WERI-Rb-1 (cell line): ENCODE measurements around the gene RAB3D.

Experiments
- DNase-seq: peaks from one replicate; pipeline ENCODE4 v3.0.0-alpha.2; 2020
- H3K27ac ChIP-seq: fragments of 250-450 bp; sonication (Bioruptor Pico); 2 replicates; pipeline ENCODE4 v1.5.1; 2020; ENCODE audit warnings: mild to moderate bottlenecking, moderate library complexity
- H3K27me3 ChIP-seq: fragments of 250-450 bp; sonication (Bioruptor Pico); 2 replicates; pipeline ENCODE4 v1.5.1; 2021; ENCODE audit warnings: mild to moderate bottlenecking, low read depth, moderate library complexity; ENCODE audit not compliant: insufficient read depth, severe bottlenecking
- H3K36me3 ChIP-seq: fragments of 250-450 bp; sonication (Bioruptor Pico); 2 replicates; pipeline ENCODE4 v1.5.1; 2020; ENCODE audit warnings: mild to moderate bottlenecking, moderate library complexity
- H3K4me3 ChIP-seq: 2 replicates; pipeline ENCODE4 v1.5.1; 2011; ENCODE audit warnings: low read depth, mild to moderate bottlenecking, control low read depth, low read length
- H3K9me3 ChIP-seq: fragments of 250-450 bp; sonication (Bioruptor Pico); 2 replicates; pipeline ENCODE4 v1.5.1; 2021; ENCODE audit warnings: mild to moderate bottlenecking, moderate library complexity; ENCODE audit not compliant: severe bottlenecking
- CTCF ChIP-seq: IDR thresholded peaks from 2 replicates; pipeline ENCODE4 v1.5.1; 2011; ENCODE audit warnings: low read depth, mild to moderate bottlenecking, control low read depth, inconsistent platforms, low read length

The RAB3D gene

GRCh38 chr19:11288349-11288748, 51.1 kb downstream of the RAB3D start:
- no peaks in the 10 kb centered on the region for H3K27me3 ChIP-seq
- TF ChIP-seq CTCF = peak; percentile 41
- H3K4me3 ChIP-seq = no peak overlapping the region
- H3K9me3 ChIP-seq = no peaks in the 10 kb centered on the region
- peak; percentile 20 for DNase-seq
- H3K36me3 ChIP-seq = no peaks in the 10 kb centered on the region
- no peak overlapping the region for H3K27ac ChIP-seq

DNA sequence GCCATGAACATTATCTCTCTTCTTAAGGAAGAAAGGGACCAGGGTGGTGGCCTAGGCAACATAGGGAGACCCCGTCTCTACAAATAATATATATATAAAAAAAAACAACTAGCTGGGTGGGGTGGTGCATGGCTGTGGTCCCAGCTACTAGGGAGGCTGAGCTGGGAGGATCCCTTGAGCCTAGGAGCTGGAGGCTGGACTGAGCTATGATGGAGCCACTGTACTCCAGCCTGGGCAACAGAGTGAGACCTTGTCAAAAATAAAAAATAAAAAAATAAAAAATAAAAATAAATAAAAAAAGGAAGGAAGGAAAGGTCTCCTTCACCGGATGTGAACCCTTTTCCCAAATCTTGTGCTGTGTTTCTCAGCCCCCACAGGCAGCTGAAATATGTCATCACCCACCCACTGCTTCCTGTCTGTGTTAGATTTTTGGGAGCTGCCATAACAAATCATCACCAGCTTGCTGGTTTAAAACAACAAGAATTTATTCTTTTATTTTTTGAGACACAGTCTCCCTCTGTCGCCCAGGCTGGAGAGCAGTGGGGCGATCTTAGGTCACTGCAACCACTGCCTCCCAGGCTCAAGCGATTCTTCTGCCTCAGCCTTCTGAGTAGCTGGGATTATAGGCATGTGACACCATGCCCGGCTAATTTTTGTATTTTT, 53.0 kb downstream of the RAB3D start:
- no peaks in the 10 kb centered on the region for H3K9me3 ChIP-seq
- H3K4me3 ChIP-seq = no peak overlapping the region
- no peak for DNase-seq
- no peaks in the 10 kb centered on the region for H3K27me3 ChIP-seq
- no peaks in the 10 kb centered on the region for H3K36me3 ChIP-seq
- no peak for TF ChIP-seq CTCF
- no peak overlapping the region for H3K27ac ChIP-seq

- Histone ChIP-seq H3K27ac (no peak overlapping the region), H3K36me3 (no peaks in the 10 kb centered on the region), H3K4me3 (no peak overlapping the region), H3K9me3 (no peaks in the 10 kb centered on the region), H3K27me3 (no peaks in the 10 kb centered on the region)
- no peak for TF ChIP-seq CTCF
- no peak for DNase-seq
Observed at GRCh38 chr19:11284515-11284914, 54.9 kb downstream of the RAB3D start.

- Histone ChIP-seq H3K27me3 (no peaks in the 10 kb centered on the region), H3K36me3 (no peaks in the 10 kb centered on the region), H3K9me3 (no peaks in the 10 kb centered on the region), H3K4me3 (no peak overlapping the region), H3K27ac (no peak overlapping the region)
- no peak for DNase-seq
- no peak for TF ChIP-seq CTCF
Observed at GRCh38 chr19:11281356-11282049, 58.0 kb downstream of the RAB3D start.

- no peak for TF ChIP-seq CTCF
- Histone ChIP-seq H3K36me3 (no peaks in the 10 kb centered on the region), H3K4me3 (no peak overlapping the region), H3K27me3 (no peaks in the 10 kb centered on the region), H3K27ac (no peak overlapping the region), H3K9me3 (no peaks in the 10 kb centered on the region)
- no peak for DNase-seq
Observed at GRCh38 chr19:11279505-11280236, 59.8 kb downstream of the RAB3D start.
